ENCODE data around the gene RPL21.

DNA sequence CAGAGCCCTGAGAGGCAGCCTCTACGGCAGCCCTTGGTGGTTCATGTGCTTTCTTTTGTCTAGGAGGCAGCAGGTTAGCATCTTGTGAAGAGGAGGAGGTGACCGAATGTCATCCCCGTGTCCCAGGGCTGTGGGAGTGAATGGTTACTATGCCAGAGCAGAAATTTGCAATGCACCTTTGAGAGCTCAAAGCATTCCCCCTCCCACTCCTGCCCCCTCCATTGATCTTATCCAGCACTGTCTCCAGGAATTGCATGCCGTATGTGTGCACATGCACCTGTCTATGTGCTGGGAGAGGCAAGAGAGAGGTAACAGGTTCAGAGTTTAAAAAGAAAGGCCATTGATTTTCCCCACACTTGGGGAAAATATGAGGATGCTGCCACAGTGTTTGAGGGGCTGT is 29.5 kb downstream of the RPL21 start:
- TF ChIP-seq POLR2A (IDR thresholded peaks at IDR 0.05) (no peak), POLR2AphosphoS5 (IDR thresholded peaks at IDR 0.05) (no peak)
- TF ChIP-seq, protein P1, sequence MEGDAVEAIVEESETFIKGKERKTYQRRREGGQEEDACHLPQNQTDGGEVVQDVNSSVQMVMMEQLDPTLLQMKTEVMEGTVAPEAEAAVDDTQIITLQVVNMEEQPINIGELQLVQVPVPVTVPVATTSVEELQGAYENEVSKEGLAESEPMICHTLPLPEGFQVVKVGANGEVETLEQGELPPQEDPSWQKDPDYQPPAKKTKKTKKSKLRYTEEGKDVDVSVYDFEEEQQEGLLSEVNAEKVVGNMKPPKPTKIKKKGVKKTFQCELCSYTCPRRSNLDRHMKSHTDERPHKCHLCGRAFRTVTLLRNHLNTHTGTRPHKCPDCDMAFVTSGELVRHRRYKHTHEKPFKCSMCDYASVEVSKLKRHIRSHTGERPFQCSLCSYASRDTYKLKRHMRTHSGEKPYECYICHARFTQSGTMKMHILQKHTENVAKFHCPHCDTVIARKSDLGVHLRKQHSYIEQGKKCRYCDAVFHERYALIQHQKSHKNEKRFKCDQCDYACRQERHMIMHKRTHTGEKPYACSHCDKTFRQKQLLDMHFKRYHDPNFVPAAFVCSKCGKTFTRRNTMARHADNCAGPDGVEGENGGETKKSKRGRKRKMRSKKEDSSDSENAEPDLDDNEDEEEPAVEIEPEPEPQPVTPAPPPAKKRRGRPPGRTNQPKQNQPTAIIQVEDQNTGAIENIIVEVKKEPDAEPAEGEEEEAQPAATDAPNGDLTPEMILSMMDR (IDR thresholded peaks at IDR 0.05): no peak

Measured in transverse colon (tissue), 4 donors.